ENCODE measurements around the gene NUDT14.
A peak's percentile ranks its signal among the peaks of the same experiment; 100 is the strongest.

NUDT14 gene

GRCh38 chr14:105144026-105144665 lies 37.0 kb downstream of the NUDT14 start:
- DNase-seq = no peak

GRCh38 chr14:105143451-105144025 lies 37.6 kb downstream of the NUDT14 start:
- DNase-seq = no peak

GRCh38 chr14:105142651-105143450 lies 38.3 kb downstream of the NUDT14 start:
- DNase-seq = no peak

- DNase-seq = no peak
These were observed 39.4 kb downstream of the NUDT14 start for GRCh38 chr14:105141486-105142281.

- no peak for DNase-seq
These were observed 40.1 kb downstream of the NUDT14 start for GRCh38 chr14:105141026-105141425.

GRCh38 chr14:105140581-105140980 lies 40.5 kb downstream of the NUDT14 start:
- DNase-seq = no peak

- DNase-seq = no peak
These were observed 41.3 kb downstream of the NUDT14 start for GRCh38 chr14:105139831-105140239.

GRCh38 chr14:105139212-105139825 lies 41.8 kb downstream of the NUDT14 start:
- DNase-seq = no peak

GRCh38 chr14:105138551-105139111 lies 42.5 kb downstream of the NUDT14 start:
- no peak for DNase-seq

GRCh38 chr14:105138021-105138541 lies 43.0 kb downstream of the NUDT14 start:
- DNase-seq = no peak

GRCh38 chr14:105137481-105138020 lies 43.6 kb downstream of the NUDT14 start:
- no peak for DNase-seq

GRCh38 chr14:105136401-105137322 lies 44.5 kb downstream of the NUDT14 start:
- DNase-seq = no peak

GRCh38 chr14:105135700-105136395 lies 45.3 kb downstream of the NUDT14 start:
- DNase-seq = no peak

GRCh38 chr14:105132921-105133654 lies 48.0 kb downstream of the NUDT14 start:
- no peak for DNase-seq

GRCh38 chr14:105131241-105131640 lies 49.9 kb downstream of the NUDT14 start:
- no peak for DNase-seq

- peak; percentile 74 for DNase-seq
These were observed 53.1 kb downstream of the NUDT14 start for GRCh38 chr14:105128059-105128458.

GRCh38 chr14:105126981-105127329 lies 54.2 kb downstream of the NUDT14 start:
- no peak for DNase-seq

GRCh38 chr14:105126126-105126980 lies 54.8 kb downstream of the NUDT14 start:
- DNase-seq = no peak

All from NCI-H226 (cell line).